Measurements from ENCODE around the gene RNF223. TPM values are rescaled to one million over a fixed set of nuclear protein-coding genes. Genes with fewer than 3 reads are reported as not detected.

The RNF223 gene
- total and polyA plus RNA-seq, 2 experiments from 2014 or later, result not detected

- TF ChIP-seq EZH2 (IDR thresholded peaks at IDR 0.05; ENCODE audit: insufficient read depth, poor library complexity, severe bottlenecking), result no peak
- no peak for TF ChIP-seq EZH2phosphoT487 (IDR thresholded peaks at IDR 0.05; ENCODE audit: insufficient read depth, low read depth)
- Histone ChIP-seq H3K27me3 (replicated peaks; ENCODE audit: insufficient read depth) (no peaks in the 10 kb centered on the region), H3K36me3 (ENCODE audit: low read depth) (no peaks in the 10 kb centered on the region), H3K9me2 (ENCODE audit: insufficient read depth) (no peaks in the 10 kb centered on the region), H3K9me3 (ENCODE audit: low read depth) (no peaks in the 10 kb centered on the region), H3F3A (ENCODE audit: insufficient read depth) (no peaks in the 10 kb centered on the region), H4K20me1 (ENCODE audit: insufficient read depth) (no peaks in the 10 kb centered on the region), H3K4me1 (ENCODE audit: insufficient read depth) (0 out of 2 replicates have a peak, but pooled peaks cover 6% of the 10 kb centered on the region), H3K4me3 (no peak overlapping the region), H3K79me2 (ENCODE audit: insufficient read depth) (no peaks in the 10 kb centered on the region), H3K27ac (no peak overlapping the region), H2AFZ (no peak overlapping the region), H3K9ac (no peak overlapping the region), H3K4me2 (ENCODE audit: unreplicated experiment) (no peak overlapping the region)
- WGBS, 2 experiments (ENCODE audit: low coverage in 1 of 2, low lambda C conversion rate in 2 of 2, missing lambda C conversion rate in 2 of 2), result 81 to 88% methylated on average over 7 to 9 of the region's 9 CpGs
- no peak for DNase-seq
- in situ Hi-C loops (cut with MboI), result no loop called here
These were observed 49.8 kb downstream of the RNF223 start for GRCh38 chr1:1024149-1024770.

GRCh38 chr1:1023700-1024099 lies 50.4 kb downstream of the RNF223 start:
- 71 to 74% methylated on average over 13 of the region's 13 CpGs for WGBS, 2 experiments (ENCODE audit: low coverage in 1 of 2, low lambda C conversion rate in 2 of 2, missing lambda C conversion rate in 2 of 2)
- in situ Hi-C loops (cut with MboI), result no loop called here
- no peak overlapping the region for H2AFZ ChIP-seq
- TF ChIP-seq EZH2 (IDR thresholded peaks at IDR 0.05; ENCODE audit: insufficient read depth, poor library complexity, severe bottlenecking) (no peak), EZH2phosphoT487 (IDR thresholded peaks at IDR 0.05; ENCODE audit: insufficient read depth, low read depth) (no peak)
- no peaks in the 10 kb centered on the region for H3K79me2 ChIP-seq (ENCODE audit: insufficient read depth)
- DNase-seq, result no peak
- no peak overlapping the region for H3K27ac ChIP-seq
- no peaks in the 10 kb centered on the region for H3K9me2 ChIP-seq (ENCODE audit: insufficient read depth)
- no peaks in the 10 kb centered on the region for H3F3A ChIP-seq (ENCODE audit: insufficient read depth)
- 0 out of 2 replicates have a peak, but pooled peaks cover 6% of the 10 kb centered on the region for H3K4me1 ChIP-seq (ENCODE audit: insufficient read depth)
- no peaks in the 10 kb centered on the region for H3K36me3 ChIP-seq (ENCODE audit: low read depth)
- no peaks in the 10 kb centered on the region for H3K9me3 ChIP-seq (ENCODE audit: low read depth)
- H3K27me3 ChIP-seq (replicated peaks; ENCODE audit: insufficient read depth), result no peaks in the 10 kb centered on the region
- no peaks in the 10 kb centered on the region for H4K20me1 ChIP-seq (ENCODE audit: insufficient read depth)
- no peak overlapping the region for H3K4me3 ChIP-seq
- H3K4me2 ChIP-seq (ENCODE audit: unreplicated experiment), result no peak overlapping the region
- H3K9ac ChIP-seq, result no peak overlapping the region

DNA sequence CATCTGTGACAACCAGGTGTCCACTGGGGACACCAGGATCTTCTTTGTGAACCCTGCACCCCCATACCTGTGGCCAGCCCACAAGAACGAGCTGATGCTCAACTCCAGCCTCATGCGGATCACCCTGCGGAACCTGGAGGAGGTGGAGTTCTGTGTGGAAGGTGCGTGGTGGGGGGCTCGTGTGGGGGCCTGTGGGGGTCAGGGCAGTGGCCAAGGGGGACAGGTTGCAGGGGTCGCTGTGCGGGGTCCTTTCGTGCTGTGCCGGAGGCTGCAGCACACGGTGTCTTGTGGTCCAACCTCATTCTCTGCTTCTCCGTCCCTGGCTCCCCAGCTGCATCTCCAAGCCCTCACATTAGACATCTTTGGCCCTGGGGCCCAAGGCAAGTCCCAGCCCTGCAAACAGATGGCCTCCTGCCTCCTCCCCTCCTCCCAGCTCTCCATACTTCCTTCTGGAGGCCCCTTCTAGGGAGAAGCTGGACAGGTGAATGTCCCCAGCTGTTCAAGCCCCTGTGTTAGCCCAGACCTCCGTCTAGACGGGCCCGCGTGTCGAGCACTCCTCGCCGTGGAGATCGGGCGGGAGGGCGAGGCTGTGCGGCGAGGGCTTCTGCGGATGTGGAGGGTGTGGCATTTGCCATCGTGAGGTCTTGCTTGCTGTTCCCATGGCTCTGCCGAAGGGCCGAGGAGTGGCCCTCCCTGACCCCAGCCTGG lies 51.6 kb downstream of the RNF223 start:
- H3K4me1 ChIP-seq (ENCODE audit: insufficient read depth), result 0 out of 2 replicates have a peak, but pooled peaks cover 6% of the 10 kb centered on the region
- WGBS, 2 experiments (ENCODE audit: low coverage in 1 of 2, low lambda C conversion rate in 2 of 2, missing lambda C conversion rate in 2 of 2), result 71 to 77% methylated on average over 21 to 26 of the region's 27 CpGs
- H3K36me3 ChIP-seq (ENCODE audit: low read depth), result no peaks in the 10 kb centered on the region
- TF ChIP-seq EZH2 (IDR thresholded peaks at IDR 0.05; ENCODE audit: insufficient read depth, poor library complexity, severe bottlenecking) (no peak), EZH2phosphoT487 (IDR thresholded peaks at IDR 0.05; ENCODE audit: insufficient read depth, low read depth) (no peak)
- H3K79me2 ChIP-seq (ENCODE audit: insufficient read depth), result no peaks in the 10 kb centered on the region
- no peak overlapping the region for H2AFZ ChIP-seq
- no peaks in the 10 kb centered on the region for H4K20me1 ChIP-seq (ENCODE audit: insufficient read depth)
- H3K4me3 ChIP-seq, result no peak overlapping the region
- no peaks in the 10 kb centered on the region for H3K9me2 ChIP-seq (ENCODE audit: insufficient read depth)
- no peaks in the 10 kb centered on the region for H3F3A ChIP-seq (ENCODE audit: insufficient read depth)
- in situ Hi-C loops (cut with MboI), result no loop called here
- no peak overlapping the region for H3K9ac ChIP-seq
- no peaks in the 10 kb centered on the region for H3K27me3 ChIP-seq (replicated peaks; ENCODE audit: insufficient read depth)
- no peaks in the 10 kb centered on the region for H3K9me3 ChIP-seq (ENCODE audit: low read depth)
- no peak for DNase-seq
- H3K4me2 ChIP-seq (ENCODE audit: unreplicated experiment), result no peak overlapping the region
- H3K27ac ChIP-seq, result no peak overlapping the region

GRCh38 chr1:1021920-1022259 lies 52.2 kb downstream of the RNF223 start:
- Histone ChIP-seq H3K4me3 (no peak overlapping the region; the same call in 1 of the 2 replicates), H3K27me3 (replicated peaks; ENCODE audit: insufficient read depth) (no peaks in the 10 kb centered on the region), H3K9me3 (ENCODE audit: low read depth) (no peaks in the 10 kb centered on the region), H3K27ac (no peak overlapping the region), H3K9me2 (ENCODE audit: insufficient read depth) (no peaks in the 10 kb centered on the region), H3K4me1 (ENCODE audit: insufficient read depth) (0 out of 2 replicates have a peak, but pooled peaks cover 6% of the 10 kb centered on the region), H3F3A (ENCODE audit: insufficient read depth) (no peaks in the 10 kb centered on the region), H2AFZ (no peak overlapping the region), H4K20me1 (ENCODE audit: insufficient read depth) (no peaks in the 10 kb centered on the region), H3K36me3 (ENCODE audit: low read depth) (no peaks in the 10 kb centered on the region), H3K79me2 (ENCODE audit: insufficient read depth) (no peaks in the 10 kb centered on the region), H3K4me2 (ENCODE audit: unreplicated experiment) (no peak overlapping the region), H3K9ac (no peak overlapping the region)
- TF ChIP-seq EZH2 (IDR thresholded peaks at IDR 0.05; ENCODE audit: insufficient read depth, poor library complexity, severe bottlenecking), result no peak
- no peak for TF ChIP-seq EZH2phosphoT487 (IDR thresholded peaks at IDR 0.05; ENCODE audit: insufficient read depth, low read depth)
- in situ Hi-C loops (cut with MboI), result no loop called here
- no peak for DNase-seq
- WGBS, 2 experiments (ENCODE audit: low coverage in 1 of 2, low lambda C conversion rate in 2 of 2, missing lambda C conversion rate in 2 of 2), result 84 to 86% methylated on average over 10 of the region's 10 CpGs
